Ectodermal cell (in vitro differentiated cells): ENCODE data around the gene GPRC5B.

Experiments used
- H3K27ac ChIP-seq: 2 replicates; pipeline ENCODE4 v1.7.0; 2013; ENCODE audit warnings: mild to moderate bottlenecking, low read depth, low read length; ENCODE audit not compliant: insufficient read depth, poor library complexity, severe bottlenecking
- H3K27me3 ChIP-seq: 2 replicates; pipeline ENCODE4 v1.7.0; 2013; ENCODE audit warnings: mild to moderate bottlenecking, low read length; ENCODE audit not compliant: insufficient read depth, control insufficient read depth, poor library complexity, severe bottlenecking
- H3K36me3 ChIP-seq: one replicate; pipeline ENCODE4 v1.7.0; 2013; ENCODE audit warnings: low read length; ENCODE audit not compliant: control insufficient read depth, insufficient read depth
- H3K4me1 ChIP-seq: one replicate; pipeline ENCODE4 v1.7.0; 2013; ENCODE audit warnings: low read length; ENCODE audit not compliant: control insufficient read depth, insufficient read depth
- H3K4me3 ChIP-seq: 2 replicates; pipeline ENCODE4 v1.7.0; 2013; ENCODE audit warnings: low read depth, low read length, control low read depth; ENCODE audit not compliant: insufficient read depth
- H3K9me3 ChIP-seq: 2 replicates; pipeline ENCODE4 v1.7.0; 2013; ENCODE audit warnings: mild to moderate bottlenecking, low read length, moderate library complexity; ENCODE audit not compliant: control insufficient read depth
- WGBS, 2 experiments: methylation state at CpG; one replicate each; pipeline ENCODE4 v1.1.7; 2013; ENCODE audit warnings: missing lambda C conversion rate in 2 of 2; 5-methylcytosine and 5-hydroxymethylcytosine counted together

Gene GPRC5B

GRCh38 chr16:19850131-19850817 is 34.4 kb downstream of the GPRC5B start:
- 95 to 98% methylated on average over 11 of the region's 11 CpGs for WGBS, 2 experiments
- H3K4me1 ChIP-seq = peaks cover 9% of the 10 kb centered on the region
- H3K27ac ChIP-seq = no peak overlapping the region
- no peaks in the 10 kb centered on the region for H3K27me3 ChIP-seq
- H3K9me3 ChIP-seq = no peaks in the 10 kb centered on the region
- no peak overlapping the region for H3K4me3 ChIP-seq
- no peaks in the 10 kb centered on the region for H3K36me3 ChIP-seq

GRCh38 chr16:19848756-19849155 is 35.9 kb downstream of the GPRC5B start:
- Histone ChIP-seq H3K4me3 (no peak overlapping the region), H3K27me3 (no peaks in the 10 kb centered on the region), H3K36me3 (no peaks in the 10 kb centered on the region), H3K9me3 (no peaks in the 10 kb centered on the region), H3K27ac (no peak overlapping the region), H3K4me1 (peaks cover 9% of the 10 kb centered on the region)
- WGBS, 2 experiments = 93 to 94% methylated on average over 3 of the region's 3 CpGs

DNA sequence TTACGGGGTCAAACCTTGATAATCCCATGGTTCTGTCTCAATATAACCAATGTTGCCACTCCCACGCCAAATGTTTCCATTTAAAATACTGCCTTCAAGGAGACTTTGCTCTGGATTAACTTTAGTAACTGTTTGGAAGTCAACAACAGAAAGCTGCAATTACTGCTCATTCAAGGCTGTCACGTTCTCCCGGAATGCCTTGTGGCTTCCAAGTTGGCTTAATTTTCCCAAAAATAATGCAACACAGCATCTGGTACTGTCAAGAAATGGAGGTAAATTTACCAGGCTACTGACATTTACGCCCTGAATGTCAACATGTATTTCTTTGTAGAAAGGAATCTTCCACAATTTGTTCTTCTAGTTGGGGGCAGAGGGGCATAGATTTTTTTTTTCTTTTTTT is 38.2 kb downstream of the GPRC5B start:
- H3K4me3 ChIP-seq = no peak overlapping the region
- no peaks in the 10 kb centered on the region for H3K9me3 ChIP-seq
- 94 to 96% methylated on average over 5 of the region's 5 CpGs for WGBS, 2 experiments
- peaks cover 7% of the 10 kb centered on the region for H3K4me1 ChIP-seq
- no peaks in the 10 kb centered on the region for H3K36me3 ChIP-seq
- H3K27ac ChIP-seq = no peak overlapping the region
- no peaks in the 10 kb centered on the region for H3K27me3 ChIP-seq

DNA sequence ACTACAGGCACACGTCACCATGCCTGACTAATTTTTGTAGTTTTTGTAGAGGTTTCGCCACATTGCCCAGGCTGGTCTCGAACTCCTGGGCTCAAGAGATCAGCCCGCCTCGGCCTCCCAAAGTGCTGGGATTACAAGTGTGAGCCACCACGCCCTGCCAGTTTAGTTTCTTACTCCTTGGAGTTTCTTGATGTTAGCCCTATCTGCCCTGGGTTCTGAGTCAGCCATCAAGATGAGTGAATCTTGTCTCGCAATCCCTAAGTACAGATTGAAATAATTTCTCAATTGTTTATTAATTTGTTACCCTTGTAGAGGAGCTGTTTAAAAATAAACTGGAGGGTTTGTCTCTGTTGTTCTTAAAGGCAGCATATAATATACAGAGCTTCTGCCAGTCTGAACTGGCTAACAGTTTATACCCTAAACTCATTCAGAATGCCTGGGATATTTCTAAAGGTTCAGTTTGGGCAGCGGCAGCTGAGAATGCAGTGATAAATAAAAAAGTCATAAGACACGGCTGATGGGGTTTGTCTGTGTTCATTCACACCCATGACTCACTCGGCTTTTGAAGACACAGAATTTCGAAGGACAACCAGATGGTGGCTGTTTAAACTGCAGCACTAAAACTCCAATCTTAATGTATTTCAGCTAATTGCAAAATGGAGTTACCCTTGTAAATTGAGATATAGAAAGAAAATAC is 39.6 kb downstream of the GPRC5B start:
- H3K36me3 ChIP-seq = no peaks in the 10 kb centered on the region
- 92% methylated on average over 10 to 11 of the region's 11 CpGs for WGBS, 2 experiments
- no peak overlapping the region for H3K27ac ChIP-seq
- H3K4me1 ChIP-seq = no peaks in the 10 kb centered on the region
- no peaks in the 10 kb centered on the region for H3K27me3 ChIP-seq
- H3K9me3 ChIP-seq = no peaks in the 10 kb centered on the region
- no peak overlapping the region for H3K4me3 ChIP-seq

- Histone ChIP-seq H3K36me3 (no peaks in the 10 kb centered on the region), H3K4me1 (peaks cover 2% of the 10 kb centered on the region), H3K9me3 (no peaks in the 10 kb centered on the region), H3K27me3 (no peaks in the 10 kb centered on the region), H3K27ac (no peak overlapping the region), H3K4me3 (no peak overlapping the region)
- 94 to 96% methylated on average over 1 of the region's 1 CpG for WGBS, 2 experiments
Observed at GRCh38 chr16:19843371-19843770, 41.3 kb downstream of the GPRC5B start.

DNA sequence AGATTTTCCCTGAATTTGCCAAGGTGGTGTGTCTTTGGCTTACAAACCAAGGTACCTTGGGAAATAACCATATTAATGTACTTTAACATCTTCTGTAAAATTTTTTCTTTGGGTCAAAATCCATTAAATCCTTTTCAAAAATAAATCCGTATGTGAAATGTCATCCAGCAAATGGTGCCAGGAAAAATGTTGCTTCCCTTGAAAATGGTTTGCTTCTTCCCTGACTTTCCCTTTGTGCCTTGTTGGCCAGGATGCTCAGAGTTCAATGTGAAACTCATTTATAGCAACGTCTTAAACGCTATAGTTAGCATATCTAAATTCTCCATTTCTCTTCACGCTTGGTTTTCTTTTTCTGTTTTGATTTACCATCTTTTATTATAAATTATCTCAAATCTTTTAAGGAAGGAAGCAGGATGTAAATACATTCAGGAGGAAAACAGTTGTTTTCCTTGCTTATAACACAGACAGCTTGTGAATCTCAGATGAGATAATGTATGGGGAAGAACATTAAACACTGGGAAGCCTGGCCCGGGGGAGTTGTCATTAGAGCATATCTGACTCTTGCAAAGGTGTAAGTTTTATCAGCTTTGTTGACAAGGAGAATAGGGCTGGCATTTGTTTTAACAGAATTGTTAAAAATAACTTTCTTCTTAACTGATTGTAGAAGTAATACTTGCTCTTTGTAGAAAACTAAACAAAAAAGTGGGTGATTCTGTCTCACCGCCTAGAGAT is 42.1 kb downstream of the GPRC5B start:
- Histone ChIP-seq H3K27me3 (no peaks in the 10 kb centered on the region), H3K9me3 (no peaks in the 10 kb centered on the region), H3K36me3 (no peaks in the 10 kb centered on the region), H3K4me1 (peaks cover 10% of the 10 kb centered on the region), H3K4me3 (no peak overlapping the region), H3K27ac (no peak overlapping the region)
- WGBS, 2 experiments = 80 to 94% methylated on average over 4 to 5 of the region's 6 CpGs

GRCh38 chr16:19841184-19841583 is 43.5 kb downstream of the GPRC5B start:
- H3K4me3 ChIP-seq = no peak overlapping the region
- no peaks in the 10 kb centered on the region for H3K9me3 ChIP-seq
- no peak overlapping the region for H3K27ac ChIP-seq
- no peaks in the 10 kb centered on the region for H3K27me3 ChIP-seq
- 86 to 91% methylated on average over 3 of the region's 3 CpGs for WGBS, 2 experiments
- H3K36me3 ChIP-seq = no peaks in the 10 kb centered on the region
- peaks cover 16% of the 10 kb centered on the region for H3K4me1 ChIP-seq

DNA sequence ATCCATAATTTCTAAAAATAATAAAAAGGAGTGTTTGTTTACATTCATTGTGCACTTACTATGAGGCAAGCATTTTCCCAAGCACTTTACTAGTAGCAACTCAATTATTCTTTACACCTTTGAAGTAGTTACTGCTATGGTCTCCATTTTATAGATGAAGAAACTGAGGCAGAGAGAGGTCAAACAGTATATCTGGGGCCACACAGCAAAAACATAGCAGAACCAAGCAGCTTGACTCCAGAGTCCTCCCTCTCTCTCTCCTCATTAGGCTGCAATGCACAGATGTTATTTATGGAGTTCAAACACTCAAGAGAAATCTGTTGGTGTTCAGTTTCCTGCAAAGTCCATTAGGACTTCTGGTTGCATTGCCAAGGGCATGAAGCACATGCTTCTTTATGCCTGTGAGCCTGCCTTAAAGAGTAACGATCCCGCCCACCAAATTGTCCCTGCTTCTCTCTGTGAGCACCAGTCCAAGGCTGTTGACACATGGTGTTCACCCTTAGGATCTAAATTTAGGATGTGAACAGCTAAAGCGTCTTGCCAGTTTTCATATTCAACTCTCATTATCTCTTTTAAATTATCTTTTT is 44.0 kb downstream of the GPRC5B start:
- Histone ChIP-seq H3K4me1 (peaks cover 16% of the 10 kb centered on the region), H3K36me3 (no peaks in the 10 kb centered on the region)

GRCh38 chr16:19837984-19838707 is 46.5 kb downstream of the GPRC5B start:
- Histone ChIP-seq H3K9me3 (no peaks in the 10 kb centered on the region), H3K4me1 (peaks cover 16% of the 10 kb centered on the region), H3K4me3 (no peak overlapping the region), H3K36me3 (no peaks in the 10 kb centered on the region), H3K27me3 (no peaks in the 10 kb centered on the region), H3K27ac (peak overlapping the region; percentile 65)
- WGBS, 2 experiments = 37 to 39% methylated on average over 13 of the region's 13 CpGs

More for the DNA sequence above, 44.0 kb downstream of the GPRC5B start:
- Histone ChIP-seq H3K9me3 (no peaks in the 10 kb centered on the region), H3K27ac (no peak overlapping the region), H3K4me3 (no peak overlapping the region), H3K27me3 (no peaks in the 10 kb centered on the region)
- 87 to 88% methylated on average over 3 of the region's 3 CpGs for WGBS, 2 experiments
